K562 (cell line): ENCODE measurements around the gene UBN1. TPM values are rescaled to one million over a fixed set of nuclear protein-coding genes. Genes with fewer than 3 reads are reported as not detected.

Experiments used
- ATAC-seq: fragments of 200-7000 bp; cut with Tn5 transposase; 3 replicates; pipeline ENCODE4 v1.9.1; 2020; ENCODE audit warnings: moderate library complexity
- BruUV-seq: library from RNA; stranded (reverse); fragments of 400-500 nt; replicated peaks from 2 replicates; lab custom pipeline; 2021; lab: Mats Ljungman, UMichigan
- CTCF ChIA-PET: fragments of 300-600 bp; formaldehyde crosslinking; extraction: SDS; loops from one replicate; lab custom pipeline; 2021; ENCODE audit warnings: low intra/inter-chr PET ratio; lab: Yijun Ruan, JAX
- POLR2A ChIA-PET: fragments of 300-600, 350-650 bp; sonication (Branson Sonifier 250); formaldehyde crosslinking; extraction: SDS; loops from one replicate; lab custom pipeline; 2021; ENCODE audit warnings: antibody characterized with exemption, inconsistent platforms; lab: Yijun Ruan, JAX
- DNase-seq, 4 experiments: peaks; one replicate each; pipeline versions ENCODE4 v3.0.0 to v3.0.0-alpha.2; 2011 to 2018; ENCODE audit warnings: low spot score in 3 of 4, mixed read lengths in 3 of 4; ENCODE audit errors: extremely low read depth in 1 of 4
- FAIRE-seq: peaks from 2 replicates; lab custom pipeline; 2011; peaks lifted over from hg19 to GRCh38; lab: Jason Lieb, UNC
- H2AFZ ChIP-seq: 2 replicates; pipeline ENCODE4 v1.6.0; 2011; ENCODE audit warnings: low read depth, low read length, control low read depth, inconsistent platforms
- H3K27ac ChIP-seq: fragments of 200-600 bp; 3 replicates; pipeline ENCODE4 v1.8.0; 2011; ENCODE audit warnings: low read depth, mild to moderate bottlenecking, control low read depth, inconsistent platforms, low read length, moderate library complexity, mixed read lengths; ENCODE audit errors: extremely low read depth
- H3K27me3 ChIP-seq, 2 experiments: fragments of 300-600 bp in 1 of 2; 2 replicates in 1 of 2; 3 replicates in 1 of 2; pipeline versions ENCODE4 v1.6.0 to v1.8.0; 2011; ENCODE audit warnings: inconsistent platforms in 2 of 2, low read length in 2 of 2, mild to moderate bottlenecking in 1 of 2, mixed read lengths in 1 of 2, moderate library complexity in 1 of 2; ENCODE audit not compliant: control insufficient read depth in 2 of 2, insufficient read depth in 2 of 2
- H3K36me3 ChIP-seq: fragments of 300-600 bp; 3 replicates; pipeline ENCODE4 v1.8.0; 2011; ENCODE audit warnings: mild to moderate bottlenecking, low read length, inconsistent platforms; ENCODE audit not compliant: control insufficient read depth, insufficient read depth
- H3K4me1 ChIP-seq, 2 experiments: fragments of 200-600 bp in 1 of 2; replicated peaks in 1 of 2; 2 replicates in 1 of 2; 3 replicates in 1 of 2; pipeline versions ENCODE4 v1.5.1 to v1.8.0; 2011; ENCODE audit warnings: inconsistent platforms in 2 of 2, low read length in 2 of 2, mild to moderate bottlenecking in 1 of 2, mixed read lengths in 1 of 2, moderate library complexity in 1 of 2; ENCODE audit not compliant: control insufficient read depth in 2 of 2, insufficient read depth in 2 of 2
- H3K4me2 ChIP-seq: 2 replicates; pipeline ENCODE4 v1.6.1; 2011; ENCODE audit warnings: low read length, control low read depth, inconsistent platforms, mixed read lengths; ENCODE audit not compliant: insufficient read depth
- H3K4me3 ChIP-seq: fragments of 200-600 bp; sonication (generic), shearing (Covaris generic); 2 replicates; pipeline ENCODE4 v1.5.1; 2016; ENCODE audit warnings: control low read depth, inconsistent platforms
- H3K79me2 ChIP-seq: fragments of 200-600 bp; 3 replicates; pipeline ENCODE4 v1.8.0; 2011; ENCODE audit warnings: low read length, inconsistent platforms; ENCODE audit not compliant: control insufficient read depth, insufficient read depth
- H3K9ac ChIP-seq, 2 experiments: 2 replicates each; pipeline versions ENCODE4 v1.6.0 to v1.6.1; 2011; ENCODE audit warnings: low read depth in 2 of 2, low read length in 2 of 2, control low read depth in 1 of 2, inconsistent platforms in 1 of 2, mild to moderate bottlenecking in 1 of 2, mixed read lengths in 1 of 2; ENCODE audit not compliant: insufficient read depth in 1 of 2
- H3K9me1 ChIP-seq: one replicate; pipeline ENCODE4 v1.6.0; 2011; ENCODE audit warnings: inconsistent platforms, mild to moderate bottlenecking, low read length, moderate library complexity; ENCODE audit not compliant: control insufficient read depth, insufficient read depth
- H3K9me3 ChIP-seq: replicated peaks from 2 replicates; pipeline ENCODE4 v1.5.1; 2011; ENCODE audit warnings: low read depth, low read length, inconsistent platforms; ENCODE audit not compliant: control insufficient read depth, insufficient read depth
- H4K20me1 ChIP-seq: replicated peaks from 2 replicates; pipeline ENCODE4 v1.6.1; 2011; ENCODE audit warnings: low read length, inconsistent platforms, mixed read lengths; ENCODE audit not compliant: control insufficient read depth, insufficient read depth
- BCOR ChIP-seq: fragments of 450-650 bp; IDR thresholded peaks from 2 replicates; pipeline ENCODE4 v1.6.1; 2016
- DACH1 ChIP-seq: fragments of 450-650 bp; IDR thresholded peaks from 2 replicates; pipeline ENCODE4 v1.6.1; 2018; ENCODE audit not compliant: partially characterized antibody
- ERF ChIP-seq: fragments of 450-650 bp; formaldehyde crosslinking; IDR thresholded peaks from 2 replicates; pipeline ENCODE4 v1.4.0; 2020; ENCODE audit warnings: mild to moderate bottlenecking, mixed read lengths
- LEF1 ChIP-seq: fragments of 450-650 bp; IDR thresholded peaks from 2 replicates; pipeline ENCODE4 v1.6.1; 2016; ENCODE audit warnings: mild to moderate bottlenecking
- NFIX ChIP-seq: fragments of 250-450 bp; sonication (Bioruptor Pico); IDR thresholded peaks from 2 replicates; pipeline ENCODE4 v1.4.0; 2020; ENCODE audit warnings: low read depth, mild to moderate bottlenecking, moderate library complexity
- POLR3A ChIP-seq: IDR thresholded peaks from 2 replicates; pipeline ENCODE4 v1.6.1; 2011; ENCODE audit warnings: borderline replicate concordance, mild to moderate bottlenecking, moderate library complexity; ENCODE audit not compliant: insufficient read length, insufficient read depth; ENCODE audit errors: extremely low read depth
- RBM25 ChIP-seq: fragments of 200-400 bp; formaldehyde crosslinking; IDR thresholded peaks from 2 replicates; pipeline ENCODE4 v1.6.1; 2018; ENCODE audit warnings: low read length, low read depth, moderate library complexity; ENCODE audit not compliant: severe bottlenecking
- SMARCA5 ChIP-seq: fragments of 450-650 bp; IDR thresholded peaks from 2 replicates; pipeline ENCODE4 v1.6.1; 2016
- SMC3 ChIP-seq: conservative IDR thresholded peaks from 2 replicates; pipeline ENCODE4 v1.6.1; 2011; ENCODE audit warnings: low read depth, low read length, improper control_type of control experiment; ENCODE audit not compliant: insufficient read depth
- ZFP30 ChIP-seq: fragments of 250-450 bp; sonication (Bioruptor Pico); IDR thresholded peaks from 2 replicates; pipeline ENCODE4 v1.8.0; 2022; ENCODE audit warnings: moderate library complexity, mild to moderate bottlenecking, inconsistent platforms, borderline replicate concordance
- ZFPM2 ChIP-seq: fragments of 250-450 bp; sonication (Bioruptor Pico); IDR thresholded peaks from 2 replicates; pipeline ENCODE4 v1.5.1; 2022; ENCODE audit warnings: mild to moderate bottlenecking
- ZNF134 ChIP-seq: fragments of 250-450 bp; sonication (Bioruptor Pico); conservative IDR thresholded peaks from 2 replicates; pipeline ENCODE4 v1.4.0; 2020
- ZNF239 ChIP-seq: fragments of 250-450 bp; sonication (Bioruptor Pico); IDR thresholded peaks from 2 replicates; pipeline ENCODE4 v1.4.0; 2020; ENCODE audit warnings: mild to moderate bottlenecking
- WGBS: fragments of 100-300 bp; shearing (Covaris generic); methylation state at CpG from one replicate; pipeline ENCODE4 v1.1.6; 2016; ENCODE audit warnings: low coverage, mixed read lengths; ENCODE audit not compliant: insufficient coverage; ENCODE audit errors: missing lambda C conversion rate; 5-methylcytosine and 5-hydroxymethylcytosine counted together
- in situ Hi-C: fragments of 300-500 bp; cut with MboI; formaldehyde crosslinking; loops from 4 replicates; pipeline ENCODE4 v1.15.0; 2018; ENCODE audit warnings: inconsistent platforms, mixed read lengths
- intact Hi-C: fragments of 100-400 bp; cut with micrococcal nuclease; formaldehyde crosslinking; loops from 2 replicates; pipeline ENCODE4 v1.14.2; 2022
- polyA plus RNA-seq, 8 experiments: library from polyadenylated mRNA; depleted of rRNA in 4 of 8; stranded (reverse) in 5 of 8; unstranded in 3 of 8; fragments of >200 nt; fragmentation: Nextera tagmentation in 2 of 8; fragmentation: Illumina TruSeq in 1 of 8; extraction: Ambion mirVana in 2 of 8; extraction: Trizol in 1 of 8; gene quantifications; 2 replicates each; pipeline versions ENCODE4 v1.2.1 to v1.2.3, GENCODE V29; 2011 to 2014; ENCODE audit warnings: inconsistent platforms in 1 of 8, missing spikeins in 1 of 8
- total RNA-seq, 7 experiments: library from RNA; depleted of rRNA in 6 of 7; stranded (reverse); fragments of >200 nt in 6 of 7; fragmentation: Illumina TruSeq in 2 of 7; extraction: Trizol in 2 of 7; gene quantifications; 2 replicates each; pipeline versions ENCODE4 v1.2.1 to v1.2.3, GENCODE V29; 2011 to 2021; ENCODE audit warnings: low replicate concordance in 1 of 7
- TF ChIP-seq, protein P1 (sequence below): sonication (generic); formaldehyde crosslinking; IDR thresholded peaks from 2 replicates; pipeline ENCODE4 v1.8.0; 2023; ENCODE audit warnings: mild to moderate bottlenecking, missing genetic modification reagents

The UBN1 gene
- total and polyA plus RNA-seq, 9 of the 15 experiments (the other 6 are each of a cell fraction or from before 2014, with no cell fraction given): 1.5 to 45.7 (median 20.6) TPM

DNA sequence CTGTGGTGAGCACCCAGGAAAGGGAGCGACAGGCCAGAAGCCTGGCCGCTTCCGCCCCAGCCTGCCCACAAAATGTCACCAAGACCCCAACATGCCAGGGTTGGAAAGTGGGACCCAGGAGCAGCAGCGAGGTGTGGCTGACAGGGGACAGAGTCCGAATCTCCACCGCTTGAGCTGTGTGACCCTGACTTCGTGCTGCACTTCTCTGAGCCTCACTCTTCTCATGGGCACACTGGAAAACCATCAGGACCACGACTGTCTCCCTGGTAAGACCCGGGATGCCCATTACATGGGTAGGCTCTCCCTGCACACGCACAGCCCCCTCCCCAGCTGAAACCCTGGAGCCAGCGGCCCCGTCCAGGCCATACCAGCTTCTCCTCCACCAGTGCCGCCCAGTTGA is 54.8 kb downstream of the UBN1 start (continued):
- TF ChIP-seq SMC3 (no peak), ZNF239 (no peak), ZFP30 (CRISPR knock-in tag) (no peak)

DNA sequence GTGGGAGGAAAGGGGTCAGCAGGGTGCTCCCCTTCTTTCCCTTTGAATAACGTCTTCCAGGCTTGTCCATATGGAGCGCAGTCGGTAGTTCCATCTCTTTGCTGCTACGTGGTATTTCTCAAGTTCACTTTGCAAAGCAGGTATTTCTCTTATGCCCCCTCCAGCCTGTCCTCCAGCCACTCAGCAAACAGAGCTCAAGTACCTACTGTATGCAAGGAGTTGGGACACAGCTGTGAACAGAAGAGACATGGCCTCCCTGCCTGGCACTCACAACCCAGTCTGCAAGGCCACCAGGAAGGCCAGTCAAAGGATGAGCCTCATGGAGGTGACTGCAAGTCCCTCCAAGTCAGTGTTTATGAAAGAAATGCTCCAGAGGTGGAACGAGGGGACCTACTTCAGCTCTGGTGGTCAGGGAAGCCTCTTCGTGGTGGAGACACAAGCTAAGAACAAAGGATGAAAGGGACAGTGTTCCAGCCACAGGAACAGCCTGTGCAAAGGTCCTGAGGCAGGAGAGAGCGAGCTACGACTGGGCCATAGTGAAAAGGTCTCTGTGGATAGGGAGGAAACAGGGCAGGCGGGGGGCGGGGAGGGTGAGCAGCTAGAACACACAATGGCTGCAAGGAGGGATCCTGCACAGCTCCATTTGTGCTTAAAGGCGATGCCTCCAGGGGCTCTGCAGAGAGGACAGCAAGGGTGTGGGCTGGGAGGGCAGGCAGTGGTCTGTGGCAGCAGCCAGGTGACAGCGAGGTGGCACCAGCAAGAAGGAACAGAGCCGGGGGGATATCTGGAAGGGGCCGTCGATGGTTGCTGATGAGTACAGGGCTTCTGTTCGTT is 57.0 kb downstream of the UBN1 start:
- peaks cover 30 to 64% of the 10 kb centered on the region in 2 experiments; a peak in 4 of 5 replicates for H3K27me3 ChIP-seq
- no TSS peak for BruUV-seq
- no peaks in the 10 kb centered on the region for H3K79me2 ChIP-seq
- no peak overlapping the region for H2AFZ ChIP-seq
- no peak for ATAC-seq
- intact Hi-C loops: no loop called here
- ChIA-PET POLR2A (interaction anchor here (0.6 to 1.3 kb wide), 4 partner anchors 8 to 171 kb away, joined by 3 to 7 read pairs (median 3); no protein-coding TSS in a partner anchor), CTCF (no interaction called here)
- no peaks in the 10 kb centered on the region for H3K9me1 ChIP-seq
- no peaks in the 10 kb centered on the region for H3K9me3 ChIP-seq
- H4K20me1 ChIP-seq: no peaks in the 10 kb centered on the region
- no peaks in the 10 kb centered on the region for H3K36me3 ChIP-seq
- H3K4me1 ChIP-seq: peaks cover 0 to 11% of the 10 kb centered on the region in 2 experiments; a peak in 2 of 5 replicates
- 11% methylated on average over 16 of the region's 16 CpGs for WGBS
- TF ChIP-seq SMARCA5: peak; percentile 25; the same call in 1 of the 2 replicates
- no peak for TF ChIP-seq ERF (CRISPR knock-in tag)
- TF ChIP-seq RBM25: peak; percentile 43
- no peak for TF ChIP-seq DACH1
- TF ChIP-seq POLR3A: no peak
- no peak for TF ChIP-seq ZFPM2
- TF ChIP-seq ZNF134 (CRISPR knock-in tag): no peak
- TF ChIP-seq, protein P1, sequence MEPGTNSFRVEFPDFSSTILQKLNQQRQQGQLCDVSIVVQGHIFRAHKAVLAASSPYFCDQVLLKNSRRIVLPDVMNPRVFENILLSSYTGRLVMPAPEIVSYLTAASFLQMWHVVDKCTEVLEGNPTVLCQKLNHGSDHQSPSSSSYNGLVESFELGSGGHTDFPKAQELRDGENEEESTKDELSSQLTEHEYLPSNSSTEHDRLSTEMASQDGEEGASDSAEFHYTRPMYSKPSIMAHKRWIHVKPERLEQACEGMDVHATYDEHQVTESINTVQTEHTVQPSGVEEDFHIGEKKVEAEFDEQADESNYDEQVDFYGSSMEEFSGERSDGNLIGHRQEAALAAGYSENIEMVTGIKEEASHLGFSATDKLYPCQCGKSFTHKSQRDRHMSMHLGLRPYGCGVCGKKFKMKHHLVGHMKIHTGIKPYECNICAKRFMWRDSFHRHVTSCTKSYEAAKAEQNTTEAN (CRISPR knock-in tag): no peak
- TF ChIP-seq BCOR: peak; percentile 38; the same call in 1 of the 2 replicates
- no peak for TF ChIP-seq NFIX (CRISPR knock-in tag)
- no peak for TF ChIP-seq LEF1
- no peak overlapping the region for H3K4me3 ChIP-seq
- H3K9ac ChIP-seq: no peak overlapping the region
- in situ Hi-C loops: no loop called here
- H3K4me2 ChIP-seq: no peak overlapping the region
- no peak for DNase-seq
- FAIRE-seq: no peak
- H3K27ac ChIP-seq: no peak overlapping the region
